NCI-H510A (cell line): ENCODE results near the gene APOL6.
"Not testable (repeated sequence)": the region's sequence is repeated elsewhere in the genome, so short reads cannot be mapped to it uniquely, and the experiment has no call there.

Source experiments
- DNase-seq: peaks from one replicate; lab custom pipeline; 2025; lab: John Stamatoyannopoulos, UW

APOL6 gene

DNA sequence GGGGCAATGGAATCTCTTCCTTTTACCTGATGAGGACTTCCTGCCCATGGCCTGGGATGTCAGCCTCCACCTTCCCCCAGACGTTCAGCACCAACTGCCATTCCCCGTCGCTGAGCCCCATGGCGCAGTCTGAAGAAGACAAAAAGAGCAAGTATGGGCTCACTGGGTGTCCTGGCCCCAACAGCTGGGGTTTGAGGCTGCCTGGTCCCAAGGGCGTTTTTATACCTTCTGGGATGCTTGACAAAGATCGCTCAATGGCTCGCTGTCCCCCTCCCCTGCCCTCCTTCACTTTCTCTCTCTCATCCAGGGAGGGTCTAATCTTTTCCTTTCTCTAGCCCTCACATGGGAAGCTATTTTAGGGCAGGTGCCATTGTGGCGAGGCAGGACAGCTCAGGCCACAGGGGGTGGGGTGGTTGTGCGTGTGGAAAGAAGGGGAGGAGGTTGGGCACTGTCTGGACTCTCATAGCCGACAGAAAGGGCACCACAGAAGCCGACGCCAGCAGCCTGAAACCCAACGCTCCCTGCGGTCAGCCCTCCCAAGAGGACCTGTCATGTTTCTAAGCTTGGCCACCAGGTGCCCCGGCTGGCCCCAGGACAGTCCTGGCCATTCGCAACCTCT, 31.0 kb upstream of the APOL6 start, which contains the start of gene MB:
Gene MB, minus strand, starts transcription at position 193 of the 619 bp plus-strand sequence. Its CDS starts 72 bp downstream, at position 121.
- DNase-seq, result no peak

DNA sequence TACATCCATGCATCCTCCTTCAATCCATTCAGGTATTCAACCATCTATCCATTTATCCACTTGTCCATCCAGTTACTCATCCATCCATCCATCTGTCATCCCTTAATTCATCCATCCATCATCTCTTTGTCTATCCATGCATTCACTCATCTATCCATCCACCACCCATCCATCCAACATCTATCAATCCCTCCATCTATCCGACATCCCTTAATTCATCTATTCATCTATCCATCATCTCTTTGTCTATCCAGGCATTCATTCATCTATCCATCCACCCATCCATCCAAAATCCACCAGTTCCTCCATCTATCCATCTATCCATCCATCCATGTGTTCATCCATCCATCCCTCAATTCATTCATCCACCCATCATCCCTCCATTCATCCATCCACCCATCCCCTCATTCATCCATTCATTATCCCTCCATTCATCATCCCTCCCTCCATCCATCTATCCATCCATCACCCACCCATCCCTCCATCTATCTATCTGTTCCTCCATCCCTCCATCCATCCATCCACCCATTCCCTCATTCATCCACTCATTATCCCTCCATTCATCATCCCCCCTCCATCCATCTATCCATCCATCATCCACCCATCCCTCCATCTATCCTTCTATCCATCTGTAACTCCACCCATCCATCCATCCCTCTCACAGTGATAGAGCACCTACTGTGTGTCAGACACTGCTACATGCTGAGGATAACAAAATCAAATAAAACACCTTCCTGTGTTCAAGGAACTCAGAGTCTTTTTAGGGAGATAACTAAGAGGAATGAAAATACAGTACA, 29.6 kb upstream of the APOL6 start:
- DNase-seq, result no peak

- DNase-seq, result no peak
Measured at GRCh38 chr22:35619336-35620094, 28.7 kb upstream of the APOL6 start.

DNA sequence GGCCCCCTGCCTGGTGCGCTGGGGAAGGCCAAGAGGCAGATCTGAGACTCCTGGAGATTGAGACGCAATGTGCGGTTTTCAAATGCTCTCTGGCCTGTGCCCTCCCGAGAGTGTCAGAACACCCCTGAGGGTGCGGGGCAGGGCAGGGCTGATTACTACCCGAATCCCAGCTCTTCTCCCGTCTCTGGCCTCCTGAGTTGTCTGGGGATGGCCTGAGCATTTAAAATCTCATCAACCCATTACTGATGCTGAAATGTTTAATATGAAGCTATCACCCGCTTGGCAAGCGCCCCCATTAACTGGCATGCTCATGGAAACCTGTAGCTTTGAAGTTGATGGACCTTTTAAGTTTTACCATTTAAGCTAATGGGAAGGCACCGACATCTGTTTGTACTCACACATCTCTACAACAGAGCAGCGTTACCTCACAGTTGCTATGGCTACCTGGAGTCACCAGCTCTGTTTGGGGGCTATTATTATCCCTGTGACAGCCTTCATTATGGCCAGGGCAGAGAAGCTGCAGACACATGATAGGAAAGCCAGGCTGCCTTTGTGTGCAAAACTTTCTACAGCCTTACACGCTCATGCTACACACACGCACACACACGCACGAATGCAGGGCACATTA, 27.5 kb upstream of the APOL6 start:
- DNase-seq, result no peak

- no peak for DNase-seq
Measured at GRCh38 chr22:35621451-35621850, 26.8 kb upstream of the APOL6 start.

DNA sequence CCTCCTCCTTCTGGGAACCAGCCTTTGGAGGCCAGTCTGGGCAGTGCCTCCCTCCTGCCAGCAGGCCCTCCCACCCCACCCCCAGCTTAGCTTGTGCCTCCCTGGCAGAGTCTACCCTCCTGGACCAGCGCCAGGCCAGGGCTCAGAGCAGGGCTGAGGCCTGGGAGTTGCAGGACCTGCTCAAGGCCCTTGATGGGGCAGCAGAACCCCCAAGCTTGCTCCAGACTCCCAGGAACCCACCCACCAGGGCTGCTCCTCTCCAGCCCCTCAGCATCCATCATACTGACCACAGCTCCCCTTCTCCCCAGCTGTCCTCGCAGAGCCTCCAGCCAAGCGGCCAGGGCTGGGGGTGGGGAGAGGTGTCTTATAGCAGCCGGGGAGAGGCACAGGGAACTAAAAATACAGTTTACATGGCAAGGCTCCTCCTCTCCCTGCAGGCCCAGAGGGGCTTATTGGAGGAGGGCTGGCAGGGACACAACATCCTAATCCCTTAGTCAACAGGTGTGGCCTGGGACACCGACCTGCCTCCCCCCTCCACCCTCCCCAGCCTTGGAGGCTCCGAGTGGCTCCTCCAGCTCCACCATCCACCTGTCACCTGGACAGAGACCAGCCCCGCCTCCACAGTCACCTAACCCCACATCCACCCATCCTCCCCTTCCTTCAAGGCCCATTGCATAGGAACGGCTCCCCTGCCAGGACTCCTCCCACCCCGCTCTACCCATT, 25.9 kb upstream of the APOL6 start:
- DNase-seq, result peak; percentile 90

GRCh38 chr22:35623885-35624284, 24.4 kb upstream of the APOL6 start:
- DNase-seq, result not testable (repeated sequence)

DNA sequence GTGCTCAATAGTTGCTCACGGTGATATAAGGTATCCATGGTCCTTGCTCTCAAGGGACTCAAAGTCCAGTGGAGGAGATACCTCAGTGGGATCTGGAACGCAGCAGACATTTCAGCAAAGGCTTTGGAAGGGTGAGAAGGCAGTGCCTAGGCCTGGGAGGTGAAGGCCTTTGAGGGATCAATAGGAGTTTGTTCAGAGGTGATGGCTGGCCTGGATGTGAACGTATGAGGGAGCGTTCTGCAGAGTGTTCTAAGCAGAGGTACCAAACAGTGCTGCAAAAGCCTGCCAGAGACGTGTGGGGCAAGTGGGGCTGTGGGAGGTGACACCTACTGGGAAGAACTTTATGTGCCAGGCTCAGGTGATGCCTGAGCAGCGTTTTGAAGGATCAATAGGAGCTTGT, 23.7 kb upstream of the APOL6 start:
- DNase-seq, result no peak

- DNase-seq, result no peak
Measured at GRCh38 chr22:35625763-35626432, 22.3 kb upstream of the APOL6 start.

DNA sequence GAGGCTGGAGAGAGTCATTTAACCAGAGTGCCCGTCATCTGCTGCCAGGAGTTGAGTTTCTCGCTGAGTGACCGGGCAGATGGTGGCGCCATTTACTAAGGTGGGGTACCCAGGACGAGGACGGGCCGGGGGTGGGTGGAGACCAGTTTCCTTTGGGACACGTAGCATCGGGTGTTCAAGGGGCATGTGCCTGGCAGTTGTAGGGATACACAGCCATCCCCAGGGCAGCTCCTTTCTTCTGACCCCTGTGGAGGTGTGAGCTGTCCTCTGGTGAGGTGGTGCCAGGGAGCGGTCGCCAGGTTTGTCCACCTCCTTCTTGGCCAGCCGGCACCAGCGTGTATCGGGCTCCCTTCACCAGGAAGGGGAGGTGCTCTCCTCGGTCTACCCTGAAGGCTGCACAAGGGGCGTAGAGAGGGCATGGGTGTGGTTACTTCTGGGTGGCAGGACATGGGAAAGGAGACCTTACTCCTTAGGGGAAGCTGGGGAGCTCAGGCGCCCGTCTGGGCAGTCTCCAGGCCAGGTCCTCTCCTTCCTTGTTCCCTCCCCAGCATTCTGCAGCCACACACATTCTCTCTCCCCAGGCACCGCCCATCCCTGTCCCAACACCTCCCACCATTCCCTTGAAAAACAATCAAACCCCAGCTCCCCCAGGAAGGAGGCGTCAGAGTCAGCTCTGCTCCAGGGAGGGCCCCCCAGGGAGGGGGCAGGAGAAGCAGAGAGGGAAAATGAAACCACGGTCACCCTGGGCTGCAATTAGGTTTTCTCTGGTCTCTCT, 20.8 kb upstream of the APOL6 start:
- DNase-seq, result peak; percentile 39

- DNase-seq, result no peak
Measured at GRCh38 chr22:35628732-35629131, 19.5 kb upstream of the APOL6 start.

DNA sequence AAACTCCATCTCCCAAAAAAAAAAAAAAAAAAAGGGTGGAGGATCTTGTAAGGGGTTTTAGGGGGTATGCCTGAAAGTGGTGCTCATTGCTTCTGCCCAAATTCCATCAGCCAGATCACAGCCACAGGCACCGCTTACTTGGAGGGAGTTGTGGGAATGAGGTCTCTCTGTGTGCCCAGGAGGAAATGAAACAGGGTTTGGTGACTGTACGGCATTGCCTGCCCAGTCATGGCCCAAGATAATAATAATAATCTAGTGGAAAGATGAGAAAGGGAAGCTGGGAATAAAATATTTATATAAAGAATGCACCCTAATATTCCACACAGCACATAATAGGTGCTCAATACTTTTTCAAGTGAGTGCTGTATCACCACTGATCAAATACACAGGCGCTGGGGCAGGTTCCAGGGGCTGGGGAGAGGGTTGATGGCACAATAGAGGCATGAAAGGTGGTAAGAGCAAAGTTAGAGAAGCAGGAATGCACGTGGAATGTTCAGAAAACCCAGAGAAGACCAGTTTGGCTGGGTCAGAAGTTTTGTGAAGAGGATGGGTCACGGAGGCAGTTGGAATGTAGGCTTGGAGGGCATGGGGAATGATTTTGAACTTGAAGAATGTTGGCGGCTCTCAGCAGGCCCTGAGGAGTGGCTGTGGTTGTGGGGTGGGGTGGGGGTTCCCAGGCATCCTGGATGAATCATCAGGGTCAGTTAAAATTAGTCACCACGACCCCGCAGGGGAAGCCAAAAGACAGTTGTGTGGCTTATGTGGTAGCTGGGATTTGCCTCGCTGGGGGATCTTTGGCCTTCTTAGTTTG, 18.6 kb upstream of the APOL6 start:
- no peak for DNase-seq

DNA sequence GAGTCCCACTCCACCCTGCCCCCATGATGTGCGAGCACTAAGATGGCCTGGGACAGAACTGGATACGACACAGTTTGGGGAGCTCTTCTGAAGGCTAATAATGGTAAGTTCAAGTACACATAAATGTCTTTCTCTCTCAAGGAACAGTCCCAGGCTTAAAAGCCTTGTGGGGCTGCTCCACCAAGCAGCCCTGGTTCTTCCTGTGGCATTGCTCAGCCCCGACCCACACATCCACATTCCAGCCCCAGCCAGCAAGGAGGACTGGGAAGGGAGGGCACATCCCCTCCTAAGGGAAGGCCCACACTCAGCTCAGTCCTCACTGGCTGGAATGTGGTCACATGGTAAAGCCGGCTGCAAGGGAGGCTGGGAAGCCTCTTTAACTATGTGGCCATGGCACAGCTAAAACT, 17.9 kb upstream of the APOL6 start:
- DNase-seq, result no peak

GRCh38 chr22:35630891-35631290, 17.4 kb upstream of the APOL6 start:
- no peak for DNase-seq

- DNase-seq, result peak; percentile 16
Measured at GRCh38 chr22:35631597-35631996, 16.6 kb upstream of the APOL6 start.

- no peak for DNase-seq
Measured at GRCh38 chr22:35632935-35633334, 15.3 kb upstream of the APOL6 start.

DNA sequence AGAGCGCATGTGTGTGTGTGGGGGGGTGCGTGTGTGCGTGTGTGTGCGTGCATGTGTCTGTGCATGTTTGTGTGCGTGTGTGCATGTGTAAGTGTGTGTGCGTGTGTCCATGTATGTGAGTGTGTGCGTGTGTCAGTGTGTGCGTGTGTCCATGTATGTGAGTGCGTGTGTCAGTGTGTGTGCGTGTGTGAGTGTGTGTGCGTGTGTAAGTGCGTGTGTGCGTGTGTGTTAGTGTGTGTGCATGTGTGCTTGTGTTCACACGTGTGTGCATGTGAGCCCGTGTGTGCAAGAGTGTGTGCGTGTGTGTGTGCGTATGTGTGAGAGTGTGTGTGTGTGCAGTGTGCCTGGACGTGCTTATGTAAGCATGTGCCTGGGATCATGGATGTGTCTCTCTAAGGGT, 14.7 kb upstream of the APOL6 start:
- DNase-seq, result no peak

GRCh38 chr22:35634015-35634414, 14.2 kb upstream of the APOL6 start:
- no peak for DNase-seq

- DNase-seq, result no peak
Measured at GRCh38 chr22:35634943-35635540, 13.2 kb upstream of the APOL6 start.
